Measurements from ENCODE around the gene GLRX3.

Gene GLRX3

GRCh38 chr10:130203626-130204025 lies 67.4 kb downstream of the GLRX3 start:
- in situ Hi-C loops (cut with HindIII; ENCODE audit: low sequenced_read_pairs) = no loop called here

GRCh38 chr10:130206216-130206737 lies 70.1 kb downstream of the GLRX3 start:
- in situ Hi-C loops (cut with HindIII; ENCODE audit: low sequenced_read_pairs) = no loop called here

- in situ Hi-C loops (cut with HindIII; ENCODE audit: low sequenced_read_pairs) = no loop called here
Measured at GRCh38 chr10:130207205-130207604, 71.0 kb downstream of the GLRX3 start.

GRCh38 chr10:130208807-130209206 lies 72.6 kb downstream of the GLRX3 start:
- in situ Hi-C loops (cut with HindIII; ENCODE audit: low sequenced_read_pairs) = no loop called here

- in situ Hi-C loops (cut with HindIII; ENCODE audit: low sequenced_read_pairs) = no loop called here
Measured at GRCh38 chr10:130212746-130213145, 76.6 kb downstream of the GLRX3 start.

- in situ Hi-C loops (cut with HindIII; ENCODE audit: low sequenced_read_pairs) = no loop called here
Measured at GRCh38 chr10:130213286-130214080, 77.3 kb downstream of the GLRX3 start.

GRCh38 chr10:130214431-130214830 lies 78.2 kb downstream of the GLRX3 start:
- in situ Hi-C loops (cut with HindIII; ENCODE audit: low sequenced_read_pairs) = no loop called here

GRCh38 chr10:130215151-130215930 lies 79.2 kb downstream of the GLRX3 start:
- in situ Hi-C loops (cut with HindIII; ENCODE audit: low sequenced_read_pairs) = no loop called here

GRCh38 chr10:130215931-130216231 lies 79.7 kb downstream of the GLRX3 start:
- in situ Hi-C loops (cut with HindIII; ENCODE audit: low sequenced_read_pairs) = no loop called here

- in situ Hi-C loops (cut with HindIII; ENCODE audit: low sequenced_read_pairs) = no loop called here
Measured at GRCh38 chr10:130218181-130218641, 82.0 kb downstream of the GLRX3 start.

GRCh38 chr10:130218936-130219335 lies 82.7 kb downstream of the GLRX3 start:
- in situ Hi-C loops (cut with HindIII; ENCODE audit: low sequenced_read_pairs) = no loop called here

- in situ Hi-C loops (cut with HindIII; ENCODE audit: low sequenced_read_pairs) = no loop called here
Measured at GRCh38 chr10:130220251-130221185, 84.3 kb downstream of the GLRX3 start.

- in situ Hi-C loops (cut with HindIII; ENCODE audit: low sequenced_read_pairs) = no loop called here
Measured at GRCh38 chr10:130221456-130222375, 85.5 kb downstream of the GLRX3 start.

- in situ Hi-C loops (cut with HindIII; ENCODE audit: low sequenced_read_pairs) = no loop called here
Measured at GRCh38 chr10:130222381-130222780, 86.2 kb downstream of the GLRX3 start.

- in situ Hi-C loops (cut with HindIII; ENCODE audit: low sequenced_read_pairs) = no loop called here
Measured at GRCh38 chr10:130224228-130224627, 88.0 kb downstream of the GLRX3 start.

GRCh38 chr10:130226012-130226411 lies 89.8 kb downstream of the GLRX3 start:
- in situ Hi-C loops (cut with HindIII; ENCODE audit: low sequenced_read_pairs) = no loop called here

- in situ Hi-C loops (cut with HindIII; ENCODE audit: low sequenced_read_pairs) = no loop called here
Measured at GRCh38 chr10:130227883-130228282, 91.7 kb downstream of the GLRX3 start.

All from endothelial cell of hepatic sinusoid (primary cell).